Measurements from ENCODE around the gene CELA2A.

DNA sequence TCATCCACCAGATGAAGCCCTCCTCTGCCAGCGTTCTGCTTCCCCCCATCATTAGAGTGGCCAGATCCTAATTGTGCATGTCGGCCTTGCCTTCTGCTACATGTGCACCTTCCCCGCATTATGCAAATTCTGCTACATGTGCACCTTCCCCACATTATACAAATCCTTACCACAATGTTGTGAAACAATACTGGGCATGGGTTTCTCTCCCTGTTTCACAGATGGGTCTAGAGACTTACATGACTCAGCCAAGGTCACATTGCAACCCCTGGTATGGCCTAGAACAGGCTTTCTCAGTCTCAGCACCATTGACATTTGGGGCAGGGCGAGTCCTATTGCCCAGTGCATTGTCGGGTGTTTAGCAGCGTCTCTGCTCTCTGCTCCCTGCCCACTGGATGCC, 1.0 kb upstream of the CELA2A start:
- TF ChIP-seq SUZ12 (IDR thresholded peaks at IDR 0.05; ENCODE audit: extremely low read depth, insufficient read depth, insufficient read length) (no peak), YY1 (IDR thresholded peaks at IDR 0.05; ENCODE audit: insufficient read depth, insufficient read length) (no peak), ZNF274 (IDR thresholded peaks at IDR 0.05; ENCODE audit: low read depth, low read length) (no peak)
